ENCODE data around the gene CADM2.

GRCh38 chr3:85270488-85270887, 311.7 kb downstream of the CADM2 start:
- TF ChIP-seq CTCF (IDR thresholded peaks at IDR 0.05) (no peak), POLR2A (IDR thresholded peaks at IDR 0.05) (no peak)
